Gastrocnemius medialis (tissue), 4 donors: ENCODE results near the gene CASK. TPM values are rescaled to one million over a fixed set of nuclear protein-coding genes. Genes with fewer than 3 reads are reported as not detected.

Experiments
- ATAC-seq, 2 donors: fragments of 150-250 bp; one replicate each; pipeline ENCODE4 v1.9.1; 2016
- DNase-seq, 2 donors: peaks; one replicate each; pipeline ENCODE4 v3.0.0-alpha.2; 2019
- H3K27ac ChIP-seq, 4 donors: fragments of 200-600 bp; sonication (generic); 1 replicate in 1 of 4; 2 replicates in 3 of 4; pipeline ENCODE4 v1.5.1; 2016 to 2018; ENCODE audit warnings: mild to moderate bottlenecking in 2 of 4, moderate library complexity in 1 of 4
- H3K27me3 ChIP-seq, 3 donors: fragments of 200-600 bp; sonication (generic) in 2 of 3; 1 replicate in 1 of 3; 2 replicates in 2 of 3; pipeline versions ENCODE4 v1.5.1 to v1.6.0; 2016 to 2019; ENCODE audit warnings: mild to moderate bottlenecking in 1 of 3, moderate library complexity in 1 of 3
- H3K36me3 ChIP-seq, 2 donors: fragments of 200-600 bp; sonication (generic) in 1 of 2; one replicate each; pipeline ENCODE4 v1.5.1; 2017 to 2018
- H3K4me1 ChIP-seq, 2 donors: fragments of 200-600 bp; sonication (generic) in 1 of 2; one replicate each; pipeline ENCODE4 v1.5.1; 2016 to 2017; ENCODE audit warnings: mild to moderate bottlenecking in 2 of 2
- H3K4me3 ChIP-seq, 4 donors: fragments of 200-600 bp; sonication (generic) in 3 of 4; 1 replicate in 1 of 4; 2 replicates in 3 of 4; pipeline ENCODE4 v1.5.1; 2016 to 2019; ENCODE audit warnings: mild to moderate bottlenecking in 2 of 4
- H3K9me3 ChIP-seq, 3 donors: fragments of 200-600 bp; sonication (generic) in 2 of 3; 1 replicate in 1 of 3; 2 replicates in 2 of 3; pipeline ENCODE4 v1.5.1; 2016 to 2019
- CTCF ChIP-seq, 5 experiments: fragments of 450-650 bp in 3 of 5; fragments of 200-600 bp in 2 of 5; sonication (generic) in 2 of 5; IDR thresholded peaks in 4 of 5; conservative IDR thresholded peaks in 1 of 5; 1 replicate in 4 of 5; 2 replicates in 1 of 5; pipeline ENCODE4 v1.5.1; 2016 to 2019; ENCODE audit warnings: antibody characterized with exemption in 5 of 5, mild to moderate bottlenecking in 3 of 5, moderate library complexity in 3 of 5
- POLR2A ChIP-seq, 2 donors: fragments of 450-650 bp; IDR thresholded peaks; one replicate each; pipeline ENCODE4 v1.6.1; 2017; ENCODE audit warnings: antibody characterized with exemption in 2 of 2, mild to moderate bottlenecking in 2 of 2, moderate library complexity in 2 of 2
- in situ Hi-C, 4 donors: fragments of 200-750 bp; cut with MboI; loops; one replicate each; pipeline versions ENCODE4 v1.15.0 to v1.8.0; 2017; ENCODE audit warnings: low sequenced_read_pairs in 4 of 4
- intact Hi-C: fragments of 100-400 bp; cut with DNase I; formaldehyde crosslinking; loops from one replicate; pipeline ENCODE4 v1.15.1; 2023; ENCODE audit warnings: low total_unique reads
- total RNA-seq, 4 donors: library from RNA; depleted of rRNA; stranded (reverse); fragments of >200 nt; gene quantifications; one replicate each; pipeline versions ENCODE4 v1.1.0 to v1.2.3, GENCODE V29; 2016

Gene CASK
- total RNA-seq, 4 donors from 2014 or later: 7.3 to 14.3 (median 10.0) TPM

- DNase-seq (no peak), ATAC-seq (no peak)
- no peak overlapping the region for H3K27ac ChIP-seq
- no peaks in the 10 kb centered on the region for H3K9me3 ChIP-seq
- no peak overlapping the region for H3K4me3 ChIP-seq
- H3K36me3 ChIP-seq: no peaks in the 10 kb centered on the region
- TF ChIP-seq POLR2A (IDR thresholded peaks at IDR 0.05): no peak
- no peak for TF ChIP-seq CTCF (IDR thresholded peaks at IDR 0.05 in 4 of 5, conservative IDR thresholded peaks at IDR 0.05 in 1 of 5)
- in situ Hi-C loops: no loop called here
- peaks cover 0 to 2% of the 10 kb centered on the region in 2 donors for H3K4me1 ChIP-seq
- no peaks in the 10 kb centered on the region for H3K27me3 ChIP-seq
- intact Hi-C loops: no loop called here
These were observed 394.1 kb downstream of the CASK start for GRCh38 chrX:41529221-41529620.

- TF ChIP-seq POLR2A (IDR thresholded peaks at IDR 0.05): no peak
- TF ChIP-seq CTCF (IDR thresholded peaks at IDR 0.05 in 4 of 5, conservative IDR thresholded peaks at IDR 0.05 in 1 of 5): no peak
- in situ Hi-C loops: no loop called here
- ATAC-seq (no peak), DNase-seq (no peak)
- Histone ChIP-seq H3K27ac (no peak overlapping the region), H3K9me3 (no peaks in the 10 kb centered on the region), H3K36me3 (no peaks in the 10 kb centered on the region), H3K27me3 (no peaks in the 10 kb centered on the region), H3K4me1 (peaks cover 0 to 2% of the 10 kb centered on the region in 2 donors), H3K4me3 (no peak overlapping the region)
- intact Hi-C loops: no loop called here
These were observed 394.6 kb downstream of the CASK start for GRCh38 chrX:41528784-41529183.

- intact Hi-C loops: no loop called here
- Histone ChIP-seq H3K27ac (no peak overlapping the region), H3K9me3 (no peaks in the 10 kb centered on the region), H3K36me3 (no peaks in the 10 kb centered on the region), H3K4me3 (no peak overlapping the region), H3K4me1 (peaks cover 0 to 2% of the 10 kb centered on the region in 2 donors), H3K27me3 (no peaks in the 10 kb centered on the region)
- in situ Hi-C loops: no loop called here
- ATAC-seq (no peak), DNase-seq (no peak)
- TF ChIP-seq CTCF (IDR thresholded peaks at IDR 0.05 in 4 of 5, conservative IDR thresholded peaks at IDR 0.05 in 1 of 5) (no peak), POLR2A (IDR thresholded peaks at IDR 0.05) (no peak)
These were observed 396.4 kb downstream of the CASK start for GRCh38 chrX:41526925-41527324.

- ATAC-seq (no peak), DNase-seq (no peak)
- no peaks in the 10 kb centered on the region for H3K9me3 ChIP-seq
- H3K27ac ChIP-seq: no peak overlapping the region
- no peaks in the 10 kb centered on the region for H3K36me3 ChIP-seq
- intact Hi-C loops (no loop called here), in situ Hi-C loops (no loop called here)
- peaks cover 0 to 2% of the 10 kb centered on the region in 2 donors for H3K4me1 ChIP-seq
- TF ChIP-seq CTCF (IDR thresholded peaks at IDR 0.05 in 4 of 5, conservative IDR thresholded peaks at IDR 0.05 in 1 of 5): no peak
- no peak for TF ChIP-seq POLR2A (IDR thresholded peaks at IDR 0.05)
- H3K4me3 ChIP-seq: no peak overlapping the region
- no peaks in the 10 kb centered on the region for H3K27me3 ChIP-seq
These were observed 397.1 kb downstream of the CASK start for GRCh38 chrX:41526271-41526670.

- ATAC-seq (no peak), DNase-seq (no peak)
- H3K27me3 ChIP-seq: no peaks in the 10 kb centered on the region
- H3K9me3 ChIP-seq: no peaks in the 10 kb centered on the region
- no peaks in the 10 kb centered on the region for H3K36me3 ChIP-seq
- peaks cover 0 to 2% of the 10 kb centered on the region in 2 donors for H3K4me1 ChIP-seq
- in situ Hi-C loops: no loop called here
- intact Hi-C loops: no loop called here
- H3K4me3 ChIP-seq: no peak overlapping the region
- no peak overlapping the region for H3K27ac ChIP-seq
- TF ChIP-seq CTCF (IDR thresholded peaks at IDR 0.05 in 4 of 5, conservative IDR thresholded peaks at IDR 0.05 in 1 of 5): no peak
- TF ChIP-seq POLR2A (IDR thresholded peaks at IDR 0.05): no peak
These were observed 400.7 kb downstream of the CASK start for GRCh38 chrX:41522671-41523070.
